PFSK-1 (cell line): ENCODE data around the gene ITGB1. TPM values are rescaled to one million over a fixed set of nuclear protein-coding genes. Genes with fewer than 3 reads are reported as not detected.

Source experiments
- FOXP2 ChIP-seq: optimal IDR thresholded peaks from 2 replicates; pipeline ENCODE3; 2011; ENCODE audit warnings: borderline replicate concordance, control low read depth, inconsistent platforms; ENCODE audit not compliant: insufficient read depth; ENCODE audit errors: extremely low read length, extremely low read depth
- POLR2AphosphoS5 ChIP-seq: IDR thresholded peaks from 2 replicates; pipeline ENCODE4 v1.6.1; 2012; ENCODE audit warnings: low read depth, mild to moderate bottlenecking, control low read depth, low read length, moderate library complexity
- SIN3A ChIP-seq: IDR thresholded peaks from 2 replicates; pipeline ENCODE4 v1.6.1; 2012; ENCODE audit warnings: mild to moderate bottlenecking, low read length, moderate library complexity, borderline replicate concordance; ENCODE audit not compliant: insufficient read depth
- TAF1 ChIP-seq: IDR thresholded peaks from 2 replicates; pipeline ENCODE4 v1.6.1; 2012; ENCODE audit warnings: low read length, control low read depth, borderline replicate concordance; ENCODE audit not compliant: insufficient read depth
- polyA plus RNA-seq: library from polyadenylated mRNA; unstranded; fragments of >200 nt; gene quantifications from one replicate; pipeline ENCODE4 v1.2.1, GENCODE V29; 2012; ENCODE audit warnings: low read depth, missing spikeins; ENCODE audit not compliant: insufficient read length
- TF ChIP-seq, protein P1 (sequence below), 2 experiments: IDR thresholded peaks; 2 replicates each; pipeline versions ENCODE4 v1.6.1 to v1.8.0; 2011 to 2012; ENCODE audit warnings: low read depth in 2 of 2, low read length in 2 of 2, control low read depth in 1 of 2, inconsistent platforms in 1 of 2, mild to moderate bottlenecking in 1 of 2, moderate library complexity in 1 of 2; ENCODE audit not compliant: insufficient read depth in 1 of 2

Gene ITGB1
- polyA plus RNA-seq: 202 TPM

DNA sequence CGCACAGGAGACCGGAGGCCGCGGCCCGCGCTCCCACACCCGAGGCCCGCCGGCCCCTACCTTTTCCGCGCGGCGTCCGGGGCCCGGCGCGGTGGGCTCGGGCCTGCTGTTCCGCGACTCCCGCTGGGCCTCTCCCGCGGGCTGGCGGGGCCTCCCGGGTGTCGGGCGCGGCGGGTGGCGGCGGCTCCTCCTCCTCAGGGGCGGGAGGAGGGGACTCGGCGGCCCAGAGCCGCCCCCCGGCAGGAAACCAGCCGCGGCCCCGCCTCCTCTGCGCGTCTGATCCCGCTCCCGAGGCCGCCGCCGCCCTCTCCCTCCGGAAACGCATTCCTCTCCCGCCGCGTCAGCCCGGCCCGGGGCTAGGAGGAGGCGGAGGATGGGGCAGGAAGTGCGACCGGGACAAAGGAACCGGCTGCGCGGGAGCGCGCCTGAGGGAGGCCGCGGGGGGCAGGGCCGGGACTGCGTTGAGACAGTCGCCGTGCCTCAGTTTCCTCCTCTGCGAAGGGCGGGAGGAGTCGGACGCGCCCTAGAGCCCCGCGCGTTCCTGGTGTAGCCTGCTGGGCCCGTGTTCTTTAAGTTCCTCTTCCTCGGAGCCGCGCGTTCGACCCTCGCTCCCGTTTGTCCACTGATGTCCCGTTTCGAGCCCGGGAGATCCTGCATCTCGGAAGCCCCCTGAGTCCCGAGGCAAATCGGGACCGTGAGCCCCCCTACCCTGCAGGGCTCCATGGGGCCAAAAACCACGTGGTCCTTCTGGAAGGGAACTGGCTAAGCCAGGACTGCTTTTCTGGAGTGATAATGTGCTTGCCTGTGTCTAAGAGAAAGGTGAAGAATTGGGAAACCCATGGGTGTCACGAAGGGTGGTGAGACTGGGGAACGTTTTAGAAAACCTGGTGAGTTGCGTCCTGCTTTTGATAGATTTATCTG lies at the start of gene ITGB1:
ITGB1 (minus strand) TSS at position 146 of the 921 bp plus-strand sequence. CDS start 22,672 bp downstream, outside the sequence.
- TF ChIP-seq SIN3A: peak; percentile 57; the same call in 1 of the 2 replicates
- TF ChIP-seq POLR2AphosphoS5: peak; percentile 80
- TF ChIP-seq TAF1: peak; percentile 67; the same call in 1 of the 2 replicates
- TF ChIP-seq, protein P1, sequence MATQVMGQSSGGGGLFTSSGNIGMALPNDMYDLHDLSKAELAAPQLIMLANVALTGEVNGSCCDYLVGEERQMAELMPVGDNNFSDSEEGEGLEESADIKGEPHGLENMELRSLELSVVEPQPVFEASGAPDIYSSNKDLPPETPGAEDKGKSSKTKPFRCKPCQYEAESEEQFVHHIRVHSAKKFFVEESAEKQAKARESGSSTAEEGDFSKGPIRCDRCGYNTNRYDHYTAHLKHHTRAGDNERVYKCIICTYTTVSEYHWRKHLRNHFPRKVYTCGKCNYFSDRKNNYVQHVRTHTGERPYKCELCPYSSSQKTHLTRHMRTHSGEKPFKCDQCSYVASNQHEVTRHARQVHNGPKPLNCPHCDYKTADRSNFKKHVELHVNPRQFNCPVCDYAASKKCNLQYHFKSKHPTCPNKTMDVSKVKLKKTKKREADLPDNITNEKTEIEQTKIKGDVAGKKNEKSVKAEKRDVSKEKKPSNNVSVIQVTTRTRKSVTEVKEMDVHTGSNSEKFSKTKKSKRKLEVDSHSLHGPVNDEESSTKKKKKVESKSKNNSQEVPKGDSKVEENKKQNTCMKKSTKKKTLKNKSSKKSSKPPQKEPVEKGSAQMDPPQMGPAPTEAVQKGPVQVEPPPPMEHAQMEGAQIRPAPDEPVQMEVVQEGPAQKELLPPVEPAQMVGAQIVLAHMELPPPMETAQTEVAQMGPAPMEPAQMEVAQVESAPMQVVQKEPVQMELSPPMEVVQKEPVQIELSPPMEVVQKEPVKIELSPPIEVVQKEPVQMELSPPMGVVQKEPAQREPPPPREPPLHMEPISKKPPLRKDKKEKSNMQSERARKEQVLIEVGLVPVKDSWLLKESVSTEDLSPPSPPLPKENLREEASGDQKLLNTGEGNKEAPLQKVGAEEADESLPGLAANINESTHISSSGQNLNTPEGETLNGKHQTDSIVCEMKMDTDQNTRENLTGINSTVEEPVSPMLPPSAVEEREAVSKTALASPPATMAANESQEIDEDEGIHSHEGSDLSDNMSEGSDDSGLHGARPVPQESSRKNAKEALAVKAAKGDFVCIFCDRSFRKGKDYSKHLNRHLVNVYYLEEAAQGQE (IDR thresholded peaks at IDR 0.05; ENCODE audit: insufficient read depth in 1 of 2, low read depth in 2 of 2, low read length in 2 of 2): peak; percentile 0 to 64; a peak in 2 of 4 replicates
- TF ChIP-seq FOXP2: peak; percentile 94

DNA sequence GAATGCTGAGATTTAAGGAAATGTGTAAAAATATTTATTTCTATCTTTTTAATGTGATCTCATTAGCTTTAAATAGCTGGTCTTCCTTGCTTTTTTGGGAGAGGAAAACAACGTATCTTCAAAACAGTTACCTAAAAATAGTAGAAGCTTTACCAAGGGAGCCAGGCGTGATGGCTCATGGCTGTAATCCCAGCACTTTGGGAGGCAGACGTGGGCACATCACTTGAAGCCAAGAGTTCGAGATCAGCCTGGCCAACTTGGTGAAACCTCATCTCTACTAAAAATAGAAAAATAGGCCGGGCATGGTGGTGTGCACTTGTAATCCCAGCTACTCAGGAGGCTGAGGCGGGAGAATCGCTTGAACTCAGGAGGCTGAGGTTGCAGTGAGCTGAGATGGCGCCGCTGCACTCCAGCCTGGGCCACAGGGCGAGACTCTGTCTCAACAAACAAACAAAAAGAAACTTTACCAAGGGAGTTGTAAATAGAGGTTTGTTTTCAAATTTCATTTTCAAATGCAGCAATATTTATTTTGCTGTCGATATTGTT lies 48.4 kb upstream of the ITGB1 start:
- no peak for TF ChIP-seq SIN3A
- TF ChIP-seq POLR2AphosphoS5: no peak
- TF ChIP-seq, protein P1 (IDR thresholded peaks at IDR 0.05; ENCODE audit: insufficient read depth in 1 of 2, low read depth in 2 of 2, low read length in 2 of 2): no peak
- no peak for TF ChIP-seq FOXP2
- TF ChIP-seq TAF1: no peak

DNA sequence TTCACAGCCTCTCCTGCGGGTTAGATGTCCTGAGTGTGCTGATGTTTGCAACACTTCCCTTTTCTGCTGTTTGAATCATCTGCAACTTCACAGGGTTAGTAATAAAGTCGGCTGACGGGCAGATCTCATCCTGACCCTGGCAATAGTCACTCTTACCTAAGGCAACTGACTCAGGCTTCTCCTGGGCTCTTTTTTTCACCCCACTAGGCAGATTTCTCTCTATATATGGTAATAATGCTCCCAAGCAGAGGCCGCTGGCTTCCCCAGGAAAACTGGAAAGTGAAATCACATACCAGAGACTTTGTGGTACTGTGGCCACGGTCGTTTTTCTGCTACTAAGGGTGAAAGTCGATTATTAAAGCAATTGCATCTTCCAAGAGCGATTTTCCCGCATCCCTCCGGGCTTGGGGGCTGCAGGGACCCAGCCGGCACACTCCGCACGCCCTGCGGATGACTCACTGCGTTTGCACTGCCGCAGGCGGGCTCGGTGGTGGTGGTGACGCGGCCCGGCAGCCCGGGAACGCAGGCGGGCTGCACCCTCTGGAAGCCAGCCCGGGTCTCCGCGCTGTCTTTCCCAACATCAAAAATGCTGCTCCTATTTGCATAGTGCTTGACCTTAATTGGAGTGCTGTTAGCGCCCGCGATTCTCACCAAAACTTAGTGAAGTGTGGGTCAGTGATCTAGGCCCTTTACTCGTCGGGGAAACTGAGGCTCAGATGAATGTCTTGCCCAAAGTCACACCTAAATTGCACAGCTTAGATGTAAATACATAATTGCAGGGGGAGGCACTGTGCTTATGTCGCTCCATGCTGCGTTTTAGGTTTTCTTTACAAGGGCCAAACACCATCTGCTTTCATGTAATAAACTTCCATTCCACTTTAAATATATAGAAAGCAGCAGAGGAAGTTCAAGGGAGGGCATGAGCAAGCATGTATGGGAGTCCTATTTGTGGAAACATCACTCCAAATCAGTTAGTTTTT lies 47.6 kb upstream of the ITGB1 start:
- TF ChIP-seq FOXP2 (peak; percentile 94), SIN3A (no peak; the same call in 1 of the 2 replicates)

DNA sequence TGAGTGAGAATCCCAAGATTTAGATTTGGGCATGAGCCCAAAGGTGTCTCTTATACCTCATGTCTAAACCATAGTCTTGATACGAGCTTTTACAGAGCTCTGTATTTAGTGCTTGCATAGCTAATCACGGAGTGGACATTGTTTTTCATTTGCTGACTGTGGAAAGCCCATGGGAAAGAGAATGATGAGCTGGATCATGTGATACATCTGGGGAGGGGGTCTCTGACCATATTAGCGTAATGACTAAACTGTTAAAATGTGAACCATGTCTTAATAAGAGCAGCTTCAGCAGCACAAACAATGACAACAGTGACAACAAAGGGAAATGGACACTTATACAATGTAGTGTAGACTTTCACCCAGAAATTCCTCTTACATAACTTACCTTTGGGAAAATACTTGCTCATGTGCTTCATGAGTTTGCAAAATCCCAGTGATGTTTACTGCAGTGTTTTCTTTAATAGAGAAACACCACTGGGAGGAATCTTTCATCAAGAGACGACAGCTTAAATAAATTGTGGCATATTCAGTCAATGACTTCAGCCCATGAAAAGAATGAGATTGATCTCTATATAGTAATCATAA lies 44.0 kb upstream of the ITGB1 start:
- TF ChIP-seq TAF1: no peak

DNA sequence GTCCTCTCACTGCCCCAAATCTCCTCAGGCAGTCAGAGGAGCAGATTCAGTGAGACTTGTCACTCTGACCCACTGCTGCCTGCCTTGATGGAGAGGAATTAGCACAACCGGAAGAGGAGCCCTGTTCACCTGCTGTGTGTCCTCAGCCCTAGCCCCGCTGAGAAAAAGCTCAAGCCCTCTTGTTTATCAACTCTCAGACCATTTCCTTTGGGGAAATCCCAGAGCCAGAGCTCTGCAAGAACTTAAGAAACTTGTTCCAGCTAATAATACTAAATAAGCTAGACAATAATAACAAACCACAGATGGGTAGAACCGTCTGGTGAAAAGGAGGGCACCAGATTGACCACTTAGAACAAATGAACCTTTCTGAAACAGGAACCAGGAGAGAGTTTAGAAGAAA lies 37.7 kb upstream of the ITGB1 start:
- TF ChIP-seq TAF1: no peak

DNA sequence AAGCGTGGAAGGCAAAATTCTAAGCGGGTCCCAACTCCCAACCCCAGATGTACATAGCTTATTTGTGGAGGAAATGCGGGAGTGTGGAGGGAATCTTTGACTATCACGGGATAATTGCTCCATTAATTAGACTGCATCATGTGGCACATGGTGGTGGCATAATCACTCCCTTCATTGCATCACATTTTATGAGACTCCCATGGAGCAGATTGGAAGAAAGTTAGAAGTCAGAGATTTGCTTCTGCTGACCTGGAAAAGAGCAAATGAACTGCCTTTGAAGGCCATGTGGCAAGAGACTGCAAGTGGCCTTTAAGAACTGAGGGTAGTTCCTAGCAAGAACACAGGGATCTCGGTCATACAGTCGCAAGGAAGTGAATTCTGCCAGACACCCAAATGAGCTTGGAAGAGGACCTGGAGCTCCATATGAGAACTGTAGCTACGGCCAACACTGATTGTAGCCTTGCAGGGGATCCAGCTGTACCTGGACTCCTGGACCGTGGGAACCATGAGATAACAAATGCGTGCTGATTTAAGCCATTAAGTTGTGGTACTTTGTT lies 37.1 kb upstream of the ITGB1 start:
- TF ChIP-seq FOXP2 (no peak), SIN3A (no peak), TAF1 (no peak), POLR2AphosphoS5 (no peak)
- TF ChIP-seq, protein P1 (IDR thresholded peaks at IDR 0.05; ENCODE audit: insufficient read depth in 1 of 2, low read depth in 2 of 2, low read length in 2 of 2): no peak
